ENCODE measurements around the gene KIAA0513.

- TF ChIP-seq POLR2A (IDR thresholded peaks at IDR 0.05; ENCODE audit: low read depth, low read length) (no peak), CTCF (IDR thresholded peaks at IDR 0.05; ENCODE audit: extremely low read depth in 1 of 2, insufficient read depth in 1 of 2, low read depth in 1 of 2, low read length in 2 of 2) (no peak)
Observed at GRCh38 chr16:85127379-85127723, 99.8 kb downstream of the KIAA0513 start.

Measured in endothelial cell of umbilical vein (primary cell).